Thyroid gland (tissue), 4 donors: ENCODE measurements around the gene SYNJ1. TPM values are rescaled to one million over a fixed set of nuclear protein-coding genes. Genes with fewer than 3 reads are reported as not detected.

Experiments used
- DNase-seq, 2 donors: peaks; one replicate each; pipeline ENCODE4 v3.0.0-alpha.2; 2019
- H3K27ac ChIP-seq, 3 donors: fragments of 200-600 bp; sonication (generic); 1 replicate in 2 of 3; 2 replicates in 1 of 3; pipeline ENCODE4 v1.5.1; 2016 to 2019; ENCODE audit warnings: mild to moderate bottlenecking in 1 of 3, moderate library complexity in 1 of 3
- H3K27me3 ChIP-seq: fragments of 200-600 bp; sonication (generic); one replicate; pipeline ENCODE4 v1.5.1; 2019
- H3K36me3 ChIP-seq, 2 donors: fragments of 200-600 bp; sonication (generic); one replicate each; pipeline ENCODE4 v1.5.1; 2016 to 2019
- H3K4me1 ChIP-seq, 2 donors: fragments of 200-600 bp; sonication (generic); one replicate each; pipeline ENCODE4 v1.5.1; 2017 to 2019
- H3K4me3 ChIP-seq, 3 donors: fragments of 200-600 bp; sonication (generic); replicated peaks in 1 of 3; 1 replicate in 2 of 3; 2 replicates in 1 of 3; pipeline ENCODE4 v1.5.1; 2016; ENCODE audit warnings: mild to moderate bottlenecking in 1 of 3
- H3K9me3 ChIP-seq: fragments of 200-600 bp; sonication (generic); one replicate; pipeline ENCODE4 v1.5.1; 2017
- POLR2A ChIP-seq, 2 donors: fragments of 450-650 bp; IDR thresholded peaks; one replicate each; pipeline ENCODE4 v1.6.1; 2017; ENCODE audit warnings: antibody characterized with exemption in 2 of 2, mild to moderate bottlenecking in 2 of 2, moderate library complexity in 1 of 2
- WGBS, 2 donors: methylation state at CpG; one replicate each; pipeline ENCODE4 v1.1.5; 2017; 5-methylcytosine and 5-hydroxymethylcytosine counted together
- intact Hi-C: fragments of 100-400 bp; cut with DNase I; formaldehyde crosslinking; loops from one replicate; pipeline ENCODE4 v1.15.1; 2023
- total RNA-seq, 4 donors: library from RNA; depleted of rRNA; stranded (reverse); fragments of >200 nt; gene quantifications; one replicate each; pipeline ENCODE4 v1.2.3, GENCODE V29; 2016
- TF ChIP-seq, protein P1 (sequence below), 6 experiments: fragments of 200-600 bp in 3 of 6; fragments of 450-650 bp in 3 of 6; sonication (generic) in 3 of 6; IDR thresholded peaks; one replicate each; pipeline ENCODE4 v1.5.1; 2016 to 2019; ENCODE audit warnings: antibody characterized with exemption in 6 of 6, mild to moderate bottlenecking in 2 of 6, inconsistent platforms in 1 of 6, moderate library complexity in 1 of 6

SYNJ1 gene
- total RNA-seq, 4 donors from 2014 or later, result 16.1 to 21.7 (median 17.7) TPM

DNA sequence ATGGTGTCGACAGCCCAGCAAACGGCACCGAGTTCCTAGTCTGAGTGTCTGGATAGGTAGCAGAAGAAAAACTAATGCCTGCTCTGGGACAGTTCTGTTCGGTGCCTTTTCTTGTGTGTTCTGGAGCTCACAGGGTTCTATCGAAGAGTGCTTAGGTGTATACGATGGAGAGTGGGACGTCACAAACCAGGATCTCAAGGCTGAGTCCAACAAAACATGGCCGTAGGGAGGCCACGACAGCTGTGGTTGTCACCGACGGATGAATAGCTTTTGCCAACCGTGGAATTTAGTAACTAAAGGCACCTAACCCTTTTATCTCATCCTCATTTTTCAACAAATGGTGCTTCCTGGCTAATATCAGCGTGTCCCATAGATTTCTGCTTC, 635 bp upstream of the SYNJ1 start:
- TF ChIP-seq, protein P1, sequence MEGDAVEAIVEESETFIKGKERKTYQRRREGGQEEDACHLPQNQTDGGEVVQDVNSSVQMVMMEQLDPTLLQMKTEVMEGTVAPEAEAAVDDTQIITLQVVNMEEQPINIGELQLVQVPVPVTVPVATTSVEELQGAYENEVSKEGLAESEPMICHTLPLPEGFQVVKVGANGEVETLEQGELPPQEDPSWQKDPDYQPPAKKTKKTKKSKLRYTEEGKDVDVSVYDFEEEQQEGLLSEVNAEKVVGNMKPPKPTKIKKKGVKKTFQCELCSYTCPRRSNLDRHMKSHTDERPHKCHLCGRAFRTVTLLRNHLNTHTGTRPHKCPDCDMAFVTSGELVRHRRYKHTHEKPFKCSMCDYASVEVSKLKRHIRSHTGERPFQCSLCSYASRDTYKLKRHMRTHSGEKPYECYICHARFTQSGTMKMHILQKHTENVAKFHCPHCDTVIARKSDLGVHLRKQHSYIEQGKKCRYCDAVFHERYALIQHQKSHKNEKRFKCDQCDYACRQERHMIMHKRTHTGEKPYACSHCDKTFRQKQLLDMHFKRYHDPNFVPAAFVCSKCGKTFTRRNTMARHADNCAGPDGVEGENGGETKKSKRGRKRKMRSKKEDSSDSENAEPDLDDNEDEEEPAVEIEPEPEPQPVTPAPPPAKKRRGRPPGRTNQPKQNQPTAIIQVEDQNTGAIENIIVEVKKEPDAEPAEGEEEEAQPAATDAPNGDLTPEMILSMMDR (IDR thresholded peaks at IDR 0.05), result no peak
- TF ChIP-seq POLR2A (IDR thresholded peaks at IDR 0.05), result no peak
- Histone ChIP-seq H3K9me3 (no peaks in the 10 kb centered on the region), H3K27ac (peak overlapping the region; percentile 80 to 89 (median 83)), H3K27me3 (no peaks in the 10 kb centered on the region), H3K36me3 (peaks cover 0 to 3% of the 10 kb centered on the region in 2 donors), H3K4me3 (peak overlapping the region; percentile 70 to 94 (median 92)), H3K4me1 (peaks cover 12 to 18% of the 10 kb centered on the region in 2 donors)
- DNase-seq, result no peak
- 2 to 3% methylated on average over 13 of the region's 13 CpGs for WGBS, 2 donors
- intact Hi-C loops, result no loop called here

DNA sequence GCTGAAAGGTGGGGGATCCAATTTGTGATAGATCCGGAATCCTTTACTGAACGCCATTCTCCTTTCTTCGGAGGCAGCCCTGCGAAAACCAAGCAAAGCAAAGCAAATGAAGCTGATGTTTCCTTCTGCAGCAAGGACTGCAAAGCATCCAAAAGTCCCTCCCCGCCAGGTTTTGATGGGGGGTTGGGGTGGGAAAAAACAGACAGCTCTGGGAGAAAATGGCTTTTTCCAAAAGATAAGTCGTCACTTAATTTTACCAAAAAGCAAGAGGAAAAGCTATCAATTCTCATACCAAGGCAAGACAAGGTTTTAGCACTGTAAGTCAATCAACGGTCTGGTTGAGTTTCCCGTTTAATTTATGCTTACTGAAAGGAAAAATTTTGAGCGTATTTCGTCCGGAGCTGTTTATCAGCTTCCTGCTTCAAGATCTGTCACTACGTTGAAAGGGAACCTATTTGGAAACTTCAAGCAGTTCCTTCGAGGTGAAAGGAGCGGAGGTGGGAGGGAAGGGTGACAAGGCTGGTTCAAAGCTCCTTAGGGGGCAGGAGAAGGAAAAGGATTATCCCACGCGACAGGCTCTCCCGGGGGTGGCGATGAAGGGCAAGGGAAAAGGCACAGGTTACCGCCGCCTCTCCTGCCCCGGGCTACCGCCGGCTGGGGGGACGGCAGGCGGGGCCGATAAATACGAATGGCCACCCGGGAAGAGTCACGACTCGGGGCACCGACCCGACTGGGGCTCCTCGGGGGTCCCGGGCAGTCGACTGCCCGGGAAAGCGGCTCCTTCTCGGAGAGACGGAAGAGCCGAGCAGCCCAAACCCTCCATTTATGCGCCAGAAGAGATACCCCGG, 750 bp downstream of the SYNJ1 start:
- peak; percentile 45 to 53 for DNase-seq
- H3K27ac ChIP-seq, result peak overlapping the region; percentile 80 to 89 (median 83)
- no peak for TF ChIP-seq POLR2A (IDR thresholded peaks at IDR 0.05)
- TF ChIP-seq, protein P1 (IDR thresholded peaks at IDR 0.05), result no peak
- 0 to 1% methylated on average over 31 of the region's 42 CpGs for whole genome bisulfite sequencing, 2 donors
- H3K4me1 ChIP-seq, result peaks cover 12 to 18% of the 10 kb centered on the region in 2 donors
- H3K36me3 ChIP-seq, result no peaks in the 10 kb centered on the region
- H3K4me3 ChIP-seq, result peak overlapping the region; percentile 59 to 94 (median 70)
- no peaks in the 10 kb centered on the region for H3K9me3 ChIP-seq
- intact Hi-C loops, result no loop called here
- no peaks in the 10 kb centered on the region for H3K27me3 ChIP-seq

DNA sequence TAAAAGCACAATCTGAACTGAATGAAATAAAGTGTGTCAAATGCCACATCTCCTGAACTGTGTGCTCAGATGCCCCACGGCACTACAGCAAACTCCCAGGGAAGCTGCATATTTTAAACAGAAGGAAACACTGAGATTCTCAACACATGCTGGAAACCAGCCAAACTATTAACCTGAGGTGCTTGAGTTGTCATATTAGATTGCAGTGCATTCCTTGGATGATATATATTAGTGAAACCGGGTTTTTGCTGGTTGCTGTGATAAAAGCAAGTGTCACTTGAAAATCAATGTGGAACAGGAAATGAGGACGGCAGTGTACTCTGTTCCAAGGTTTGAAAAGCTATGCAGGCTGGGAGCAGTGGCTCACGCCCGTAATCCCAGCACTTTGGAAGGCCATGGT, 8.7 kb downstream of the SYNJ1 start:
- H3K4me1 ChIP-seq, result peaks cover 11 to 20% of the 10 kb centered on the region in 2 donors
- peak in 1 of 2 donors; percentile 14 for DNase-seq
- 55 to 66% methylated on average over 5 of the region's 5 CpGs for WGBS, 2 donors

DNA sequence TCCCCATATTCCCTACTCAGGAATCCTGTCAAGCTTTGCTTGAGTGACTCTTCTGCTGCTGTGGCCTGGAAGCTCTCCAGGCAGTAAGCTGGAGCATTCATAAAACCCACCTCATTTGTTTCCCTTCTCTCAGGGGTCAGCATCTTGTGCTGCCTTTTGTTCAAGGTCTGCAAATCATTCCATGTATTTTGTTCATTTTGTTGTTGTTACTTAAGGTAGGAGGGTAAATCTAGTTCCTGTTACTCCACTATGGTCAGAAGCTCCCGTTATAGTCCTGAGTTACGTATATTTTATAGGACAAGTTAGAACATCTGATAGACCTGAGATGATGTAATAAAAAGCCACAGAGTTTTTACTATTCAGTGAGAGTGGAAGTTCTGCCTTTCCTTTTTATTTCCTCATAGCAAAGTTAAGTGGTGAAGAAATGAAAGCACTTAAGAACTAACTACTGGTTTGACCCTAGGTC, 9.9 kb downstream of the SYNJ1 start:
- peak; percentile 20 to 29 for DNase-seq
- TF ChIP-seq POLR2A (IDR thresholded peaks at IDR 0.05), result no peak
- TF ChIP-seq, protein P1 (IDR thresholded peaks at IDR 0.05), result no peak
- peak overlapping the region in 2 of 3 donors; percentile 18 to 20 for H3K27ac ChIP-seq
- no peak overlapping the region for H3K4me3 ChIP-seq
- WGBS, 2 donors, result 64 to 75% methylated on average over 2 of the region's 2 CpGs
- intact Hi-C loops, result no loop called here
- no peaks in the 10 kb centered on the region for H3K27me3 ChIP-seq
- peaks cover 11 to 20% of the 10 kb centered on the region in 2 donors for H3K4me1 ChIP-seq
- H3K9me3 ChIP-seq, result no peaks in the 10 kb centered on the region
- H3K36me3 ChIP-seq, result peaks cover 0 to 3% of the 10 kb centered on the region in 2 donors

More for the DNA sequence above, 8.7 kb downstream of the SYNJ1 start:
- peaks cover 0 to 3% of the 10 kb centered on the region in 2 donors for H3K36me3 ChIP-seq
- intact Hi-C loops, result no loop called here
- no peak for TF ChIP-seq POLR2A (IDR thresholded peaks at IDR 0.05)
- TF ChIP-seq, protein P1 (IDR thresholded peaks at IDR 0.05), result no peak
- H3K27ac ChIP-seq, result no peak overlapping the region
- H3K4me3 ChIP-seq, result no peak overlapping the region
- H3K9me3 ChIP-seq, result no peaks in the 10 kb centered on the region
- H3K27me3 ChIP-seq, result no peaks in the 10 kb centered on the region

DNA sequence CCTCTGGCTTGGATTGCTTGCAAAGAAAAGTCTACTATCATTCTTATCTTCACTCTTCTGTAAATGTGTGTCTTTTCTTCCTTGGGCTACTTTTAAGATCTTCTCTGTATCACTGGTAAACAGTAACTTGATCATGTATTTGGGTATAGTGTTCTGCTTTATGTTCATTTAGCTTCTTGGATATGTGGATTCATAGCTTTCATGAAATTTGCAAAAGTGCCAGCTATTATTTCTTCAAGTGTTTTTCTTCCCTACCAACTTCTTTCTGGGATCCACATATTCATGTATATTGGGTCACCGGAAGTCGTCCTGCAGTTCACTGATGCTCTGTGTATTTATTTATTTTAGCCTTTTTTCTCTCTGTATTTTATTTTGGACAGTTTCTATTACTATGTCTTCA, 11.3 kb downstream of the SYNJ1 start:
- intact Hi-C loops, result no loop called here
- no peak for DNase-seq
- 96 to 98% methylated on average over 2 of the region's 2 CpGs for WGBS, 2 donors

More for the DNA sequence above, 11.3 kb downstream of the SYNJ1 start:
- Histone ChIP-seq H3K4me1 (peaks cover 14 to 20% of the 10 kb centered on the region in 2 donors), H3K27ac (no peak overlapping the region), H3K36me3 (peaks cover 0 to 3% of the 10 kb centered on the region in 2 donors), H3K27me3 (no peaks in the 10 kb centered on the region), H3K4me3 (no peak overlapping the region), H3K9me3 (no peaks in the 10 kb centered on the region)
- no peak for TF ChIP-seq POLR2A (IDR thresholded peaks at IDR 0.05)
- TF ChIP-seq, protein P1 (IDR thresholded peaks at IDR 0.05), result no peak
